Right lobe of liver (tissue), 4 donors: ENCODE results near the gene TMED3.

Experiments
- POLR2A ChIP-seq: fragments of 450-650 bp; IDR thresholded peaks from one replicate; pipeline ENCODE4 v1.6.1; 2017; ENCODE audit warnings: antibody characterized with exemption, mild to moderate bottlenecking
- TF ChIP-seq, protein P1 (sequence below), 4 donors: fragments of 200-600 bp in 3 of 4; fragments of 450-650 bp in 1 of 4; IDR thresholded peaks; one replicate each; pipeline versions ENCODE4 v1.5.1 to v1.8.0; 2016 to 2022; ENCODE audit warnings: antibody characterized with exemption in 4 of 4, mild to moderate bottlenecking in 2 of 4
- donor health status: DM: no; HTN: no; CAD: no.
- donor health status: DM: no; HTN: no; CAD: no.
- donor health status: DM: no; HTN: yes; CAD: no.

DNA sequence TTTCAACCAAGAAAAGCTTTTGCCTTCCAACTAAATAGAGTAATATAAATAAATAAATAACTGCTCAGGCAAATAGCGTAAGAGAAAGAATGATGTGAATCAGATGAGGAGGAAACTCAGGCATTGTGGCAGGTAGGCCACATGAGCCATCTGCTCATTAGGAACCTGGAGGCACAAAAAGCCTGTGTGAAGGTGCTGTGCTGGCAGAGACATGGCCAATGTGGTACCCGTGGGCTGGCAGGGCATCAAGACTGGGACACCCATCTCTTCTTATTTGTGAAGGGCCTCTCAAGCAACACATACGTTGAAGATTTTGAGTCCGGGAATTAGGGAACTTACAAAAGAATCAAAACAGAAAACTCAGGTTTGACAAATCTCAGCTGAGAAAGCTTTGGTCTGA, 18.9 kb upstream of the TMED3 start:
- TF ChIP-seq, protein P1, sequence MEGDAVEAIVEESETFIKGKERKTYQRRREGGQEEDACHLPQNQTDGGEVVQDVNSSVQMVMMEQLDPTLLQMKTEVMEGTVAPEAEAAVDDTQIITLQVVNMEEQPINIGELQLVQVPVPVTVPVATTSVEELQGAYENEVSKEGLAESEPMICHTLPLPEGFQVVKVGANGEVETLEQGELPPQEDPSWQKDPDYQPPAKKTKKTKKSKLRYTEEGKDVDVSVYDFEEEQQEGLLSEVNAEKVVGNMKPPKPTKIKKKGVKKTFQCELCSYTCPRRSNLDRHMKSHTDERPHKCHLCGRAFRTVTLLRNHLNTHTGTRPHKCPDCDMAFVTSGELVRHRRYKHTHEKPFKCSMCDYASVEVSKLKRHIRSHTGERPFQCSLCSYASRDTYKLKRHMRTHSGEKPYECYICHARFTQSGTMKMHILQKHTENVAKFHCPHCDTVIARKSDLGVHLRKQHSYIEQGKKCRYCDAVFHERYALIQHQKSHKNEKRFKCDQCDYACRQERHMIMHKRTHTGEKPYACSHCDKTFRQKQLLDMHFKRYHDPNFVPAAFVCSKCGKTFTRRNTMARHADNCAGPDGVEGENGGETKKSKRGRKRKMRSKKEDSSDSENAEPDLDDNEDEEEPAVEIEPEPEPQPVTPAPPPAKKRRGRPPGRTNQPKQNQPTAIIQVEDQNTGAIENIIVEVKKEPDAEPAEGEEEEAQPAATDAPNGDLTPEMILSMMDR (IDR thresholded peaks at IDR 0.05) = no peak
- no peak for TF ChIP-seq POLR2A
